OCI-LY3 (cell line): Measurements from ENCODE around the gene STAT3.
"Not testable (repeated sequence)": the region's sequence is repeated elsewhere in the genome, so short reads cannot be mapped to it uniquely, and the experiment has no call there.

Experiments
- EZH2phosphoT487 ChIP-seq: fragments of 200-600 bp; shearing (Covaris generic); IDR thresholded peaks from 2 replicates; pipeline ENCODE4 v1.6.1; 2018; ENCODE audit warnings: antibody characterized with exemption, mixed run types, low read depth
- TF ChIP-seq, protein P1 (sequence below): fragments of 200-600, 300-600 bp; sonication (generic); IDR thresholded peaks from 2 replicates; pipeline ENCODE4 v1.5.1; 2014; ENCODE audit warnings: antibody characterized with exemption, low read length, low read depth

DNA sequence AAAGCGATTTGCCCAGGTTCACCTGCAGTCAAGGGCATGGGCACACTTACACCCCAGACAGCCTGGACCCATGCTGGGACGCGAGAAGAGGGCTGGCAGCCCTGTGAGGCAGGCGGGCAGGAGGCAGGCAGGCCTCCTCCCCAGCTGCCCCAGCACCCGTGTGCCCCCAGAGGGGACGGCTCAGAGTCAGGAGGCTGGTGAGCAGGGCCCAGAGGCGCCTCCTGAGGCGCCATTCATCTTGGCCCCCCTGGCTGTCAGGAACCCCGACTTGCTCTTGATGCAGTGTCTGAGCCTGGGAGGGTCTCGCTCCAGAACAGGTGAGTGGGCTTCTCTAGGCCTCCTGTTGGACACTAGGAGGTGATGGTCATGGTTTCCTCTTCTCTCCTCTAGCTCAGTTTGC lies 88.9 kb downstream of the STAT3 start:
- TF ChIP-seq, protein P1, sequence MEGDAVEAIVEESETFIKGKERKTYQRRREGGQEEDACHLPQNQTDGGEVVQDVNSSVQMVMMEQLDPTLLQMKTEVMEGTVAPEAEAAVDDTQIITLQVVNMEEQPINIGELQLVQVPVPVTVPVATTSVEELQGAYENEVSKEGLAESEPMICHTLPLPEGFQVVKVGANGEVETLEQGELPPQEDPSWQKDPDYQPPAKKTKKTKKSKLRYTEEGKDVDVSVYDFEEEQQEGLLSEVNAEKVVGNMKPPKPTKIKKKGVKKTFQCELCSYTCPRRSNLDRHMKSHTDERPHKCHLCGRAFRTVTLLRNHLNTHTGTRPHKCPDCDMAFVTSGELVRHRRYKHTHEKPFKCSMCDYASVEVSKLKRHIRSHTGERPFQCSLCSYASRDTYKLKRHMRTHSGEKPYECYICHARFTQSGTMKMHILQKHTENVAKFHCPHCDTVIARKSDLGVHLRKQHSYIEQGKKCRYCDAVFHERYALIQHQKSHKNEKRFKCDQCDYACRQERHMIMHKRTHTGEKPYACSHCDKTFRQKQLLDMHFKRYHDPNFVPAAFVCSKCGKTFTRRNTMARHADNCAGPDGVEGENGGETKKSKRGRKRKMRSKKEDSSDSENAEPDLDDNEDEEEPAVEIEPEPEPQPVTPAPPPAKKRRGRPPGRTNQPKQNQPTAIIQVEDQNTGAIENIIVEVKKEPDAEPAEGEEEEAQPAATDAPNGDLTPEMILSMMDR = not testable (repeated sequence)
- TF ChIP-seq EZH2phosphoT487 = not testable (repeated sequence)
